OCI-LY1 (cell line): Measurements from ENCODE around the gene PCDH15.
A peak's percentile ranks its signal among the peaks of the same experiment; 100 is the strongest.

ENCODE experiments used
- H2AFZ ChIP-seq: fragments of 200-600 bp; sonication (generic), shearing (Covaris generic); 2 replicates; pipeline ENCODE4 v1.6.0; 2014; ENCODE audit warnings: antibody characterized with exemption, mild to moderate bottlenecking, low read length
- H3F3A ChIP-seq: fragments of 200-600 bp; sonication (generic), shearing (Covaris generic); 2 replicates; pipeline ENCODE4 v1.6.0; 2014; ENCODE audit warnings: mild to moderate bottlenecking, antibody characterized with exemption, low read length, moderate library complexity; ENCODE audit not compliant: insufficient read depth
- H3K27ac ChIP-seq: fragments of 200-600 bp; sonication (generic); 2 replicates; pipeline ENCODE4 v1.5.1; 2014; ENCODE audit warnings: low read length, mixed run types, mild to moderate bottlenecking, low read depth; ENCODE audit not compliant: poor library complexity, severe bottlenecking
- H3K27me3 ChIP-seq: fragments of 200-600 bp; sonication (generic); 2 replicates; pipeline ENCODE4 v1.6.0; 2014; ENCODE audit warnings: antibody characterized with exemption, mild to moderate bottlenecking, low read length, moderate library complexity; ENCODE audit not compliant: insufficient read depth
- H3K36me3 ChIP-seq: fragments of 200-600 bp; sonication (generic); 2 replicates; pipeline ENCODE4 v1.6.1; 2014; ENCODE audit warnings: mild to moderate bottlenecking, antibody characterized with exemption, low read length, moderate library complexity, mixed read lengths; ENCODE audit not compliant: insufficient read depth
- H3K4me1 ChIP-seq: fragments of 200-600 bp; sonication (generic); 2 replicates; pipeline ENCODE4 v1.5.1; 2014; ENCODE audit warnings: mild to moderate bottlenecking, low read length, moderate library complexity; ENCODE audit not compliant: insufficient read depth, severe bottlenecking
- H3K4me2 ChIP-seq: fragments of 200-600 bp; sonication (generic), shearing (Covaris generic); 2 replicates; pipeline ENCODE4 v1.6.1; 2014; ENCODE audit warnings: low read length
- H3K4me3 ChIP-seq: fragments of 200-600 bp; sonication (generic); 2 replicates; pipeline ENCODE4 v1.5.1; 2014; ENCODE audit warnings: low read length, low read depth, mild to moderate bottlenecking, mixed read lengths; ENCODE audit not compliant: poor library complexity, severe bottlenecking
- H3K79me2 ChIP-seq: fragments of 200-600 bp; shearing (Covaris generic); 2 replicates; pipeline ENCODE4 v1.6.1; 2016; ENCODE audit warnings: mixed run types, low read length, mixed read lengths; ENCODE audit not compliant: insufficient read depth
- H3K9ac ChIP-seq: fragments of 200-600 bp; sonication (generic), shearing (Covaris generic); 2 replicates; pipeline ENCODE4 v1.6.1; 2014; ENCODE audit warnings: mild to moderate bottlenecking, low read length, mixed read lengths
- H3K9me2 ChIP-seq: fragments of 200-600 bp; sonication (generic), shearing (Covaris generic); 2 replicates; pipeline ENCODE4 v1.6.1; 2014; ENCODE audit warnings: low read depth, mild to moderate bottlenecking, low read length, mixed read lengths
- H3K9me3 ChIP-seq: fragments of 200-600 bp; shearing (Covaris generic); 2 replicates; pipeline ENCODE4 v1.6.1; 2014; ENCODE audit warnings: low read length, mixed read lengths
- H4K20me1 ChIP-seq: fragments of 200-600 bp; sonication (generic), shearing (Covaris generic); 2 replicates; pipeline ENCODE4 v1.6.0; 2016; ENCODE audit warnings: mild to moderate bottlenecking, low read length; ENCODE audit not compliant: insufficient read depth
- EZH2 ChIP-seq: fragments of 200-600 bp; sonication (generic), shearing (Covaris generic); IDR thresholded peaks from 2 replicates; pipeline ENCODE4 v1.8.0; 2017; ENCODE audit warnings: borderline replicate concordance, mixed run types, mild to moderate bottlenecking, antibody characterized with exemption, low read length, moderate library complexity, mixed read lengths
- TF ChIP-seq, protein P1 (sequence below): fragments of 200-600 bp; sonication (generic), shearing (Covaris generic); IDR thresholded peaks from 2 replicates; pipeline ENCODE4 v1.5.1; 2017; ENCODE audit warnings: mild to moderate bottlenecking, antibody characterized with exemption, low read length, moderate library complexity, mixed read lengths

Gene PCDH15

DNA sequence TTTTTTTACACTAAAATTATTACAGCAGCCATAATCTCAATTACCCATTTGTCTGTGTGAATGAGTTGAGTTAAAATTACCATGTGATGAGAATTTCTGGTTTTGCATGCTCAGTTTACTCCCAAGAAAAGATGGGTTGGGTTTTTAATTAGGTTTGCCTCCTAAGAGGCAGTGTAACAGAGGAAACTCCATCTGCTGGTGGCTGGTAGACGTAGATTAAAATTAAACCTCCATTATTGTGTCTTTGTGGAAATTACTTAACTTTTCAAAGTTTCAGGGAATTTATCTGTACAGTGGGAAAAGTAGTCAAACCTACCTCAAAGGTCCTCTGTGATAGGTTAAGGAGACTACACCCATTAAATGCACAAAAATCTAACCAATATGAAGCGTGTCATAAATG is 954.2 kb downstream of the PCDH15 start:
- H3F3A ChIP-seq = no peaks in the 10 kb centered on the region
- H3K27me3 ChIP-seq = no peaks in the 10 kb centered on the region
- no peaks in the 10 kb centered on the region for H3K9me3 ChIP-seq
- H3K79me2 ChIP-seq = no peaks in the 10 kb centered on the region
- H3K4me2 ChIP-seq = no peak overlapping the region
- H3K4me1 ChIP-seq = no peaks in the 10 kb centered on the region
- H4K20me1 ChIP-seq = no peaks in the 10 kb centered on the region
- no peak for TF ChIP-seq EZH2
- TF ChIP-seq, protein P1, sequence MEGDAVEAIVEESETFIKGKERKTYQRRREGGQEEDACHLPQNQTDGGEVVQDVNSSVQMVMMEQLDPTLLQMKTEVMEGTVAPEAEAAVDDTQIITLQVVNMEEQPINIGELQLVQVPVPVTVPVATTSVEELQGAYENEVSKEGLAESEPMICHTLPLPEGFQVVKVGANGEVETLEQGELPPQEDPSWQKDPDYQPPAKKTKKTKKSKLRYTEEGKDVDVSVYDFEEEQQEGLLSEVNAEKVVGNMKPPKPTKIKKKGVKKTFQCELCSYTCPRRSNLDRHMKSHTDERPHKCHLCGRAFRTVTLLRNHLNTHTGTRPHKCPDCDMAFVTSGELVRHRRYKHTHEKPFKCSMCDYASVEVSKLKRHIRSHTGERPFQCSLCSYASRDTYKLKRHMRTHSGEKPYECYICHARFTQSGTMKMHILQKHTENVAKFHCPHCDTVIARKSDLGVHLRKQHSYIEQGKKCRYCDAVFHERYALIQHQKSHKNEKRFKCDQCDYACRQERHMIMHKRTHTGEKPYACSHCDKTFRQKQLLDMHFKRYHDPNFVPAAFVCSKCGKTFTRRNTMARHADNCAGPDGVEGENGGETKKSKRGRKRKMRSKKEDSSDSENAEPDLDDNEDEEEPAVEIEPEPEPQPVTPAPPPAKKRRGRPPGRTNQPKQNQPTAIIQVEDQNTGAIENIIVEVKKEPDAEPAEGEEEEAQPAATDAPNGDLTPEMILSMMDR = peak; percentile 23; the same call in 1 of the 2 replicates
- no peak overlapping the region for H3K27ac ChIP-seq
- H3K4me3 ChIP-seq = no peak overlapping the region
- H3K9me2 ChIP-seq = no peaks in the 10 kb centered on the region
- H2AFZ ChIP-seq = no peak overlapping the region
- H3K9ac ChIP-seq = no peak overlapping the region
- H3K36me3 ChIP-seq = no peaks in the 10 kb centered on the region

GRCh38 chr10:53843736-53844362 is 957.2 kb downstream of the PCDH15 start:
- no peaks in the 10 kb centered on the region for H3K36me3 ChIP-seq
- H3K9ac ChIP-seq = no peak overlapping the region
- no peaks in the 10 kb centered on the region for H3K9me2 ChIP-seq
- H4K20me1 ChIP-seq = no peaks in the 10 kb centered on the region
- no peak overlapping the region for H3K4me2 ChIP-seq
- H3K4me1 ChIP-seq = no peaks in the 10 kb centered on the region
- H3K4me3 ChIP-seq = no peak overlapping the region
- H3K79me2 ChIP-seq = no peaks in the 10 kb centered on the region
- TF ChIP-seq, protein P1 = no peak
- TF ChIP-seq EZH2 = no peak
- H2AFZ ChIP-seq = no peak overlapping the region
- H3F3A ChIP-seq = no peaks in the 10 kb centered on the region
- H3K27me3 ChIP-seq = no peaks in the 10 kb centered on the region
- no peak overlapping the region for H3K27ac ChIP-seq
- no peaks in the 10 kb centered on the region for H3K9me3 ChIP-seq

- H2AFZ ChIP-seq = no peak overlapping the region
- no peaks in the 10 kb centered on the region for H3F3A ChIP-seq
- H3K4me3 ChIP-seq = no peak overlapping the region
- H3K36me3 ChIP-seq = no peaks in the 10 kb centered on the region
- no peaks in the 10 kb centered on the region for H3K9me3 ChIP-seq
- H3K27ac ChIP-seq = no peak overlapping the region
- H3K4me1 ChIP-seq = no peaks in the 10 kb centered on the region
- H3K27me3 ChIP-seq = no peaks in the 10 kb centered on the region
- no peaks in the 10 kb centered on the region for H3K9me2 ChIP-seq
- TF ChIP-seq EZH2 = no peak
- TF ChIP-seq, protein P1 = no peak
- H3K79me2 ChIP-seq = no peaks in the 10 kb centered on the region
- no peak overlapping the region for H3K4me2 ChIP-seq
- H3K9ac ChIP-seq = no peak overlapping the region
- H4K20me1 ChIP-seq = no peaks in the 10 kb centered on the region
Measured at GRCh38 chr10:53841483-53842145, 959.4 kb downstream of the PCDH15 start.
